HepG2 (cell line): ENCODE measurements around the gene RAC2. TPM values are rescaled to one million over a fixed set of nuclear protein-coding genes. Genes with fewer than 3 reads are reported as not detected.

Experiments
- ATAC-seq: fragments of 200-7000 bp; cut with Tn5 transposase; 3 replicates; pipeline ENCODE4 v1.9.1; 2020; ENCODE audit warnings: mild to moderate bottlenecking, moderate library complexity
- BruUV-seq: library from RNA; stranded (reverse); fragments of 400-500 nt; replicated peaks from 2 replicates; lab custom pipeline; 2021; lab: Mats Ljungman, UMichigan
- CTCF ChIA-PET: fragments of 300-600 bp; formaldehyde crosslinking; extraction: SDS; loops from one replicate; lab custom pipeline; 2021; ENCODE audit warnings: low total read pairs, inconsistent platforms, low intra/inter-chr PET ratio; lab: Yijun Ruan, JAX
- POLR2A ChIA-PET: fragments of 350-600 bp; sonication (Branson Sonifier 250); formaldehyde crosslinking; loops from one replicate; lab custom pipeline; 2020; ENCODE audit warnings: antibody characterized with exemption, inconsistent platforms; lab: Yijun Ruan, JAX
- DNase-seq: peaks from one replicate; pipeline ENCODE4 v3.0.0-alpha.2; 2015; ENCODE audit warnings: low spot score
- FAIRE-seq: peaks from 3 replicates; lab custom pipeline; 2011; peaks lifted over from hg19 to GRCh38; lab: Jason Lieb, UNC
- H2AFZ ChIP-seq: one replicate; pipeline ENCODE4 v1.6.1; 2011; ENCODE audit warnings: low read length, inconsistent platforms
- H3K27ac ChIP-seq: fragments of 300-600 bp; 3 replicates; pipeline ENCODE4 v1.8.0; 2011; ENCODE audit warnings: mixed run types, mild to moderate bottlenecking, mixed read lengths, low read length, inconsistent platforms; ENCODE audit not compliant: insufficient read depth; ENCODE audit errors: extremely low read length
- H3K27me3 ChIP-seq, 2 experiments: fragments of 200-600 bp in 1 of 2; 2 replicates in 1 of 2; 3 replicates in 1 of 2; pipeline versions ENCODE4 v1.6.0 to v1.8.0; 2011; ENCODE audit warnings: low read length in 2 of 2, mild to moderate bottlenecking in 2 of 2, moderate library complexity in 2 of 2, inconsistent platforms in 1 of 2; ENCODE audit not compliant: insufficient read depth in 2 of 2, control insufficient read depth in 1 of 2
- H3K36me3 ChIP-seq, 2 experiments: fragments of 200-600 bp in 1 of 2; replicated peaks in 1 of 2; 2 replicates in 1 of 2; 3 replicates in 1 of 2; pipeline versions ENCODE4 v1.5.1 to v1.8.0; 2011; ENCODE audit warnings: low read length in 2 of 2, inconsistent platforms in 1 of 2; ENCODE audit not compliant: insufficient read depth in 2 of 2, control insufficient read depth in 1 of 2
- H3K4me1 ChIP-seq: 2 replicates; pipeline ENCODE4 v1.5.1; 2012; ENCODE audit warnings: low read length, inconsistent platforms; ENCODE audit not compliant: insufficient read depth
- H3K4me2 ChIP-seq: 2 replicates; pipeline ENCODE4 v1.6.0; 2011; ENCODE audit warnings: low read depth, low read length, inconsistent platforms
- H3K4me3 ChIP-seq, 3 experiments: fragments of 200-600 bp in 1 of 3; sonication (generic), shearing (Covaris generic) in 1 of 3; replicated peaks in 1 of 3; 2 replicates each; pipeline ENCODE4 v1.5.1; 2011 to 2016; ENCODE audit warnings: low read length in 3 of 3, inconsistent platforms in 2 of 3, low read depth in 2 of 3, mild to moderate bottlenecking in 2 of 3, control low read depth in 1 of 3, mixed read lengths in 1 of 3; ENCODE audit not compliant: insufficient read depth in 1 of 3
- H3K79me2 ChIP-seq: one replicate; pipeline ENCODE4 v1.6.1; 2011; ENCODE audit warnings: low read length, inconsistent platforms; ENCODE audit not compliant: insufficient read depth
- H3K9ac ChIP-seq: 2 replicates; pipeline ENCODE4 v1.6.0; 2011; ENCODE audit warnings: mild to moderate bottlenecking, low read depth, low read length, inconsistent platforms; ENCODE audit not compliant: insufficient read depth
- H3K9me3 ChIP-seq: 2 replicates; pipeline ENCODE4 v1.5.1; 2012; ENCODE audit warnings: mild to moderate bottlenecking, low read length
- H4K20me1 ChIP-seq: 2 replicates; pipeline ENCODE4 v1.6.0; 2011; ENCODE audit warnings: inconsistent platforms, mild to moderate bottlenecking, low read length, moderate library complexity; ENCODE audit not compliant: insufficient read depth
- ATM ChIP-seq: fragments of 450-650 bp; IDR thresholded peaks from 2 replicates; pipeline ENCODE4 v1.7.1; 2017; ENCODE audit warnings: mild to moderate bottlenecking, borderline replicate concordance
- CSRNP2 ChIP-seq: sonication (generic); formaldehyde crosslinking; conservative IDR thresholded peaks from 2 replicates; pipeline ENCODE4 v1.8.0; 2022; ENCODE audit warnings: low read depth, missing genetic modification reagents
- FOXC1 ChIP-seq: sonication (generic); formaldehyde crosslinking; IDR thresholded peaks from 2 replicates; pipeline ENCODE4 v1.8.0; 2022; ENCODE audit warnings: mild to moderate bottlenecking, missing genetic modification reagents, borderline replicate concordance
- GABPB1 ChIP-seq: IDR thresholded peaks from 2 replicates; pipeline ENCODE4 v1.6.1; 2016; ENCODE audit warnings: mild to moderate bottlenecking, missing genetic modification reagents, moderate library complexity, missing compliant biosample characterization
- MLXIP ChIP-seq: sonication (generic); formaldehyde crosslinking; IDR thresholded peaks from 2 replicates; pipeline ENCODE4 v1.9.0; 2021; ENCODE audit warnings: missing genetic modification reagents, borderline replicate concordance
- SMYD3 ChIP-seq: sonication (generic); formaldehyde crosslinking; IDR thresholded peaks from 2 replicates; pipeline ENCODE4 v1.8.1; 2023; ENCODE audit warnings: mild to moderate bottlenecking, missing genetic modification reagents
- TFDP2 ChIP-seq: sonication (generic); formaldehyde crosslinking; IDR thresholded peaks from 2 replicates; pipeline ENCODE4 v1.4.0; 2020; ENCODE audit warnings: missing genetic modification reagents
- ZBTB7A ChIP-seq: sonication (generic); formaldehyde crosslinking; IDR thresholded peaks from 2 replicates; pipeline ENCODE4 v1.8.0; 2022; ENCODE audit warnings: mild to moderate bottlenecking, missing genetic modification reagents
- ZEB1 ChIP-seq: IDR thresholded peaks from 2 replicates; pipeline ENCODE4 v1.6.1; 2012; ENCODE audit warnings: mild to moderate bottlenecking, low read depth, inconsistent platforms; ENCODE audit not compliant: insufficient replicate concordance
- ZNF136 ChIP-seq: sonication (generic); formaldehyde crosslinking; IDR thresholded peaks from 2 replicates; pipeline ENCODE4 v1.8.1; 2022; ENCODE audit warnings: low read depth, mild to moderate bottlenecking, moderate library complexity, missing genetic modification reagents
- ZNF275 ChIP-seq: sonication (generic); formaldehyde crosslinking; IDR thresholded peaks from 2 replicates; pipeline ENCODE4 v1.8.0; 2022; ENCODE audit warnings: missing genetic modification reagents, mild to moderate bottlenecking, inconsistent platforms, borderline replicate concordance
- ZNF746 ChIP-seq: sonication (generic); formaldehyde crosslinking; IDR thresholded peaks from 2 replicates; pipeline ENCODE4 v1.8.0; 2022; ENCODE audit warnings: mild to moderate bottlenecking, missing genetic modification reagents
- ZNF777 ChIP-seq: sonication (generic); formaldehyde crosslinking; IDR thresholded peaks from 2 replicates; pipeline ENCODE4 v1.4.0; 2020; ENCODE audit warnings: missing genetic modification reagents
- WGBS: methylation state at CpG from one replicate; pipeline ENCODE4 v1.1.6; 2017; ENCODE audit warnings: low lambda C conversion rate; 5-methylcytosine and 5-hydroxymethylcytosine counted together
- in situ Hi-C: cut with HindIII; loops from 2 replicates; pipeline ENCODE4 v1.10.0; 2017; ENCODE audit warnings: low pct_unique_long_range_greater_than_20kb; ENCODE audit not compliant: extremely low pct_ligation_motif_present
- intact Hi-C: fragments of 100-400 bp; cut with micrococcal nuclease; formaldehyde crosslinking; loops from one replicate; pipeline ENCODE4 v1.10.0; 2022; ENCODE audit not compliant: unreplicated experiment
- polyA plus RNA-seq, 8 experiments: library from polyadenylated mRNA; depleted of rRNA in 3 of 8; stranded (reverse) in 7 of 8; unstranded in 1 of 8; fragments of >200 nt; fragmentation: Illumina TruSeq in 4 of 8; extraction: Trizol in 4 of 8; gene quantifications; 2 replicates each; pipeline versions ENCODE4 v1.2.1 to v1.2.3, GENCODE V29; 2011 to 2016; ENCODE audit warnings: low read depth in 4 of 8, missing spikeins in 1 of 8, mixed read lengths in 1 of 8; ENCODE audit not compliant: insufficient read depth in 1 of 8
- total RNA-seq, 5 experiments: library from RNA; depleted of rRNA; stranded (reverse); fragments of >200 nt; fragmentation: Illumina TruSeq; extraction: Trizol; gene quantifications; 2 replicates each; pipeline ENCODE4 v1.2.3, GENCODE V29; 2016; ENCODE audit warnings: low read depth in 1 of 5

RAC2 gene
- total and polyA plus RNA-seq, 2 of the 13 experiments (the other 11 are each of a cell fraction or from before 2014, with no cell fraction given), result 0.73 TPM; not detected in 1

GRCh38 chr22:37226087-37226486 is 18.0 kb downstream of the RAC2 start:
- FAIRE-seq, result no peak
- H3K4me1 ChIP-seq, result peaks cover 17% of the 10 kb centered on the region
- H3K27ac ChIP-seq, result no peak overlapping the region
- no peak overlapping the region for H3K4me3 ChIP-seq
- ATAC-seq, result no peak
- no peak overlapping the region for H3K9ac ChIP-seq
- no TSS peak for BruUV-seq
- in situ Hi-C loops, result no loop called here
- H3K27me3 ChIP-seq, result peaks cover 2 to 12% of the 10 kb centered on the region in 2 experiments; a peak in 3 of 5 replicates
- H4K20me1 ChIP-seq, result no peaks in the 10 kb centered on the region
- no peak overlapping the region for H2AFZ ChIP-seq
- TF ChIP-seq CSRNP2 (CRISPR knock-in tag) (no peak), TFDP2 (CRISPR knock-in tag) (no peak), ZNF136 (CRISPR knock-in tag) (no peak), SMYD3 (CRISPR knock-in tag) (no peak), FOXC1 (no peak), ZEB1 (no peak), MLXIP (CRISPR knock-in tag) (no peak), ZNF777 (CRISPR knock-in tag) (no peak), ATM (no peak), GABPB1 (CRISPR knock-in tag) (no peak), ZNF275 (CRISPR knock-in tag) (no peak), ZBTB7A (no peak), ZNF746 (CRISPR knock-in tag) (no peak)
- H3K36me3 ChIP-seq, result no peaks in the 10 kb centered on the region; a peak in 1 of 5 replicates
- WGBS, result 28% methylated on average over 2 of the region's 4 CpGs
- H3K79me2 ChIP-seq, result no peaks in the 10 kb centered on the region
- H3K9me3 ChIP-seq, result no peaks in the 10 kb centered on the region
- no peak for DNase-seq
- POLR2A ChIA-PET, result no interaction called here
- no peak overlapping the region for H3K4me2 ChIP-seq
- intact Hi-C loops, result no loop called here
- CTCF ChIA-PET, result no interaction called here
